ENCODE results near the gene DOCK1.

The DOCK1 gene

GRCh38 chr10:127468632-127469031, 563.4 kb downstream of the DOCK1 start:
- ATAC-seq (no peak), DNase-seq (no peak)

- DNase-seq (no peak), ATAC-seq (no peak)
Measured at GRCh38 chr10:127470911-127471310, 565.7 kb downstream of the DOCK1 start.

GRCh38 chr10:127472976-127473375, 567.7 kb downstream of the DOCK1 start:
- ATAC-seq (no peak), DNase-seq (no peak)

DNA sequence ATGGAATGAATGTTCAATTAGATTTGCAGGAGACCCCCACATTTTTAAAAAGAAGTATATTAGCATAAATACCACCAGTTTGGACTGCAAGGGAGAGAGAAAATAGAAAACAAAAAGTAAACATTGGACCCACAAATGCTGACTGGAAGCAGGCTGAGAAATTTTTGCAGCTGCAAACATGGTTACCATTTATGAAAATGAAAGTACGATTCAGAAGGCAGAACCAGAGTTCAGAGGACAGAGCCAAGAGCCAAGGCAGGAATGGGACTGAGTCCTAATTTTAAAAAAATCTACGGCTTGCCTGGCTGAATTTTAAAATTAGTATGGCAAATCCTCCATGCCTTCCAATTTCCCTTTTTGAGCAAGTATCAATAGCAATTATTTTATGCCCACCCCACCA, 569.3 kb downstream of the DOCK1 start:
- DNase-seq (no peak), ATAC-seq (no peak)

- DNase-seq: no peak
- no peak for ATAC-seq
Measured at GRCh38 chr10:127485153-127485857, 580.1 kb downstream of the DOCK1 start.

DNA sequence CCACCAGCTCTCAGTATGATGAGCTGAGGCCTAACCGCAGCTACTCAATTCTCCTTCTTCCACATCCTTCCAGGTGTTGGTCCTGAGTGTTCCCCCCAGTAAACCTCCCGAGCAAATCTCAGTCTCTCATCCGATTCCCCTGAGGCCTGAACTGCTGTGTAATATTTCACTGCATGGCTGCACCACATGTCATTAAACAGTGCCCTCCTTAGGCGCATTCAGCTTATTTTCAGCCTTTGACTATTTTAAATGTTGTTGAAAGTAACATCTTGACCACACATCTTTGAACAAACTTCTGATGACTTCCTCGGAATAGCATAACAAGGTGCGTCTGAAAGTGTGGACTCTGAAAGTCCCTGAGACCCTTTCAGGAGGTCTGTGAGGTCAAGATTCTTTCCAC, 581.1 kb downstream of the DOCK1 start:
- no peak for DNase-seq

GRCh38 chr10:127492607-127493250, 587.5 kb downstream of the DOCK1 start:
- ATAC-seq (no peak), DNase-seq (no peak)

More for the DNA sequence above, 581.1 kb downstream of the DOCK1 start:
- no peak for ATAC-seq

GRCh38 chr10:127496035-127496434, 590.8 kb downstream of the DOCK1 start:
- no peak for DNase-seq
- ATAC-seq: no peak

DNA sequence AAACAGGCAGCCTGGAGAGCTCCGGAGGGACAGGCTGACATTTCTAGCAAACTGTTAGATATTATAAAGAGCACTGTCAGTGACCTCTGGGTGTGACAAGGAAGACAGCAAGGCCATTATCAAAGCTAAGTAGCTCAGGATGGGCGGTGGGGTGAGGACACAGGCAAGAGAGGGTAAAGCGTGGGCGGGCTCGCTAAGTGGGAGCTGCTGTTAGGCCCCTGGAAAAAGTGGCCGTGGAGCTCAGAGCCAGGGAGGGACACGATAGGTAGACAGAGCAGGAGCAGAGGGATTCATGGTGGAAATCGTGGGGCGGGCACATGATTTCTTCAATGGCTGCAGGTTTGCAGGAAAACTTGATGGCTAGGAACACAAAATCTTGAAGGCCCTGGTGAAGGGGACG, 592.5 kb downstream of the DOCK1 start:
- DNase-seq: no peak

DNA sequence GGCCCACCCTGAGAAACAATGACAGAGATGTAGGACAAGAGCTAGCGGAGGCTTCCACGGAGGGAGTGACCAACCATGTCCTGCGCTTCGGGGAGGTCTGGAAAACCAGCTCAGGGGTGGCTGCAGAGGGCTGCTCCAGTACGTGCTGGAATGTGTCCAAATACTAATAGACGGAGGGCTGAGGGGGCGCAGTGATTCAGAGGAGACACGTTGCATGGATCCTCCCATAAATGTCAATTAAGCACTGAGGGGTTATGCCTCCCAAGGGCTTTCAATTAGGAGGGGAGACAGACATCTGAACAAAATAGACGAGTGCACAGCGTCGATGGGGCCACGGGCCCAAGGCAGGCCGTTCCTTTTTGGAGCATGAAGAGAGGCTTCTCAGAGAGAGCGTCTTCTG, 592.9 kb downstream of the DOCK1 start:
- DNase-seq (no peak), ATAC-seq (no peak)

More for the DNA sequence above, 592.5 kb downstream of the DOCK1 start:
- no peak for ATAC-seq

DNA sequence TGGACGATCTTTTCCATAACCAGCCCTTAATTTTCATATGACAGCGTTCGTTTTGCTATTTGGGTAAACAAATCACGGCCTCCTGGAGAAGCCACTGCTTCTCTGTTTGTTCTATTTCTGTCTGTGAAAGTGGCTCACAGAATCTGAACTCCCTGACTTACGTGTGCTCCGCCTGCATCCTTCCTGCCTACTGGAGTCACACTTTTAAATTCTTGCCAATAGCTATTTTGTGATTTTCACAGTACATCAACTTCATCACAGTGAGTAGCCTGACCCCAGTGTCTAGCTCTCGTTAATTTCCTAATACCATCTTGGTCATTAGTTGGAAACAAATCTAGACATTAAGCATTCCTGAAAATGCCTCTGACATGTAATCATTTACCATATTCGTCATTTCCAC, 594.9 kb downstream of the DOCK1 start:
- ATAC-seq (no peak), DNase-seq (no peak)
